GM23338 (cell line): ENCODE measurements around the gene CDC6.

Experiments used
- JUNB ChIP-seq: IDR thresholded peaks from one replicate; pipeline ENCODE4 v1.6.1; 2016; ENCODE audit warnings: antibody characterized with exemption; ENCODE audit not compliant: unreplicated experiment
- TF ChIP-seq, protein P1 (sequence below), 2 experiments: fragments of 200-600 bp in 1 of 2; sonication (generic) in 1 of 2; conservative IDR thresholded peaks; 2 replicates each; pipeline versions ENCODE4 v1.5.1 to v1.6.1; 2016 to 2017; ENCODE audit warnings: antibody characterized with exemption in 2 of 2, low read depth in 2 of 2, mild to moderate bottlenecking in 2 of 2, moderate library complexity in 1 of 2

DNA sequence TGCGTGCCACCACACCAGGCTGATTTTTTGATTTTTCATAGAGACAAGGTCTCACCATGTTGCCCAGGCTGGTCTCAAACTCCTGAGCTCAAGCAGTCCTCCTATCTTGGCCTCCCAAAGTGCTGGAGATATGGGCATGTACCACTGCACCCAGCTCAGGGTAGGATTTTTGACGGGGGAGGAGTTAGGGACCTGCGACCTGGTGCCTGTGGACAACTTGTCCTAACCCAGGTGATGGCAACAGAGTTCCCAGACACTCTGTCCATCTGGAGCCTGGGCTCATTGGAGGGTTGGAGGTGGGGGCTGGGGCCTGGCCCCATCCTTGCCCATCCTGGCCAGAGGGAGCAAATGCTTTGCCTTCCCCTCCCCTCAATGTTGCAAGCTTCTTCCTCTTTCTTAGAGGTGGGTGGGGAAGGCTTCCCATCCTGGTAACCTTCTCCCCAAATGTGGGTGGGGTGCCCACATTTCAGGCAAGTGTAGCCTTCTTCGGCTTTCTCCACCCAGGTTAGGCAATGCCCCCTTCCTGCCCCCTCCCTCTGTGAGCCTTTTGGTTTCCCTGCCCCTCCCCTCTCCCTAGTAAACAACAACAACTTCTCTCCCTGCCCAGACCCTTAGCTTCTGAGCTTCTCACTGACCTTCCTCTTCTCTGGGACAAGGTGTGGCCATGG lies 46.2 kb downstream of the CDC6 start:
- TF ChIP-seq, protein P1, sequence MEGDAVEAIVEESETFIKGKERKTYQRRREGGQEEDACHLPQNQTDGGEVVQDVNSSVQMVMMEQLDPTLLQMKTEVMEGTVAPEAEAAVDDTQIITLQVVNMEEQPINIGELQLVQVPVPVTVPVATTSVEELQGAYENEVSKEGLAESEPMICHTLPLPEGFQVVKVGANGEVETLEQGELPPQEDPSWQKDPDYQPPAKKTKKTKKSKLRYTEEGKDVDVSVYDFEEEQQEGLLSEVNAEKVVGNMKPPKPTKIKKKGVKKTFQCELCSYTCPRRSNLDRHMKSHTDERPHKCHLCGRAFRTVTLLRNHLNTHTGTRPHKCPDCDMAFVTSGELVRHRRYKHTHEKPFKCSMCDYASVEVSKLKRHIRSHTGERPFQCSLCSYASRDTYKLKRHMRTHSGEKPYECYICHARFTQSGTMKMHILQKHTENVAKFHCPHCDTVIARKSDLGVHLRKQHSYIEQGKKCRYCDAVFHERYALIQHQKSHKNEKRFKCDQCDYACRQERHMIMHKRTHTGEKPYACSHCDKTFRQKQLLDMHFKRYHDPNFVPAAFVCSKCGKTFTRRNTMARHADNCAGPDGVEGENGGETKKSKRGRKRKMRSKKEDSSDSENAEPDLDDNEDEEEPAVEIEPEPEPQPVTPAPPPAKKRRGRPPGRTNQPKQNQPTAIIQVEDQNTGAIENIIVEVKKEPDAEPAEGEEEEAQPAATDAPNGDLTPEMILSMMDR (conservative IDR thresholded peaks at IDR 0.05; ENCODE audit: low read depth in 2 of 2) = no peak
- TF ChIP-seq JUNB = no peak
